Transverse colon (tissue), 4 donors: Measurements from ENCODE around the gene NHS.

Source experiments
- EP300 ChIP-seq: sonication (generic); formaldehyde crosslinking; IDR thresholded peaks from one replicate; pipeline ENCODE4 v1.6.1; 2017; ENCODE audit warnings: antibody characterized with exemption, low read depth
- POLR2A ChIP-seq: fragments of 450-650 bp; IDR thresholded peaks from one replicate; pipeline ENCODE4 v1.6.1; 2016; ENCODE audit warnings: antibody characterized with exemption, mild to moderate bottlenecking, moderate library complexity
- POLR2AphosphoS5 ChIP-seq, 3 donors: sonication (generic); formaldehyde crosslinking; IDR thresholded peaks; one replicate each; pipeline ENCODE4 v1.6.1; 2016; ENCODE audit warnings: antibody characterized with exemption in 3 of 3
- TF ChIP-seq, protein P1 (sequence below), 5 experiments: fragments of 200-600 bp in 3 of 5; fragments of 450-650 bp in 2 of 5; sonication (generic) in 3 of 5; IDR thresholded peaks; 1 replicate in 2 of 5; 2 replicates in 3 of 5; pipeline ENCODE4 v1.5.1; 2016 to 2017; ENCODE audit warnings: antibody characterized with exemption in 5 of 5, inconsistent platforms in 3 of 5, mild to moderate bottlenecking in 2 of 5, moderate library complexity in 1 of 5

DNA sequence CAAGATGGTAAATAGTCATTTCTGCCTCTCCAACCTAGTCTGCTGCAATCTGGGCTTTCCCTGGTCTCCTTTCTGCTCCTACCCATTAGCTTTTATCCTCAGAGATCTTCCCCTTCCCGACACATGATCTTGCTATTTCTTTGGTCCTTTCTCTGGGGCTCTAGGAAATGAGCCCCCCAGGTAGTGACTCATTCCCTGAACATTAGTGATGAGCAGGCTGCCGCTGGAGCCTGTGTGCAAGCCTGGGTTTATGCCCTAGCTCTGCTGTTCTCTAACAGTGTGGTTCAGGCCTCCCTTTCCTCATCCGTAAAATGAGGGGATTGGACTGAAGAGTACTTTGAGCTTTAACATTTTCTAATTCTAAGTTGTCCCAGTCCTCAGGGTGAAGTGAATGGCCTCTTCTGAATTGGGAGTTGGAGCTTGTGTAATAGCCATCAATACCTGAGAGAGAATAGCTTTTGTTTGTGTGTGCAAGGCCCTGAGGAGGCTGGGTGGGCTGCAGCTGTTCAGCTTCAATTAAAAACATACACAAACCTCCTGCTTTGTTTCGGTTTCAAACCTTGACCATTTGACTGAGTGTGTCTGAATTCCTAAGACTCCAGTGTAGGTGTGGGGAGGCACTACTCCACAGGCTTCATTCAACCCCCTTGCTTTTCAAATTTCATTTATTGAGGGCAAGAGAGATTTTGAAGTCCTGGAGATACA, 246.7 kb downstream of the NHS start:
- TF ChIP-seq, protein P1, sequence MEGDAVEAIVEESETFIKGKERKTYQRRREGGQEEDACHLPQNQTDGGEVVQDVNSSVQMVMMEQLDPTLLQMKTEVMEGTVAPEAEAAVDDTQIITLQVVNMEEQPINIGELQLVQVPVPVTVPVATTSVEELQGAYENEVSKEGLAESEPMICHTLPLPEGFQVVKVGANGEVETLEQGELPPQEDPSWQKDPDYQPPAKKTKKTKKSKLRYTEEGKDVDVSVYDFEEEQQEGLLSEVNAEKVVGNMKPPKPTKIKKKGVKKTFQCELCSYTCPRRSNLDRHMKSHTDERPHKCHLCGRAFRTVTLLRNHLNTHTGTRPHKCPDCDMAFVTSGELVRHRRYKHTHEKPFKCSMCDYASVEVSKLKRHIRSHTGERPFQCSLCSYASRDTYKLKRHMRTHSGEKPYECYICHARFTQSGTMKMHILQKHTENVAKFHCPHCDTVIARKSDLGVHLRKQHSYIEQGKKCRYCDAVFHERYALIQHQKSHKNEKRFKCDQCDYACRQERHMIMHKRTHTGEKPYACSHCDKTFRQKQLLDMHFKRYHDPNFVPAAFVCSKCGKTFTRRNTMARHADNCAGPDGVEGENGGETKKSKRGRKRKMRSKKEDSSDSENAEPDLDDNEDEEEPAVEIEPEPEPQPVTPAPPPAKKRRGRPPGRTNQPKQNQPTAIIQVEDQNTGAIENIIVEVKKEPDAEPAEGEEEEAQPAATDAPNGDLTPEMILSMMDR (IDR thresholded peaks at IDR 0.05): no peak
- TF ChIP-seq POLR2A: no peak
- no peak for TF ChIP-seq EP300
- TF ChIP-seq POLR2AphosphoS5 (IDR thresholded peaks at IDR 0.05): no peak
